ENCODE data around the gene FER1L5. TPM values are rescaled to one million over a fixed set of nuclear protein-coding genes. Genes with fewer than 3 reads are reported as not detected.

FER1L5 gene
- total RNA-seq, 2 experiments from 2014 or later, result not detected

DNA sequence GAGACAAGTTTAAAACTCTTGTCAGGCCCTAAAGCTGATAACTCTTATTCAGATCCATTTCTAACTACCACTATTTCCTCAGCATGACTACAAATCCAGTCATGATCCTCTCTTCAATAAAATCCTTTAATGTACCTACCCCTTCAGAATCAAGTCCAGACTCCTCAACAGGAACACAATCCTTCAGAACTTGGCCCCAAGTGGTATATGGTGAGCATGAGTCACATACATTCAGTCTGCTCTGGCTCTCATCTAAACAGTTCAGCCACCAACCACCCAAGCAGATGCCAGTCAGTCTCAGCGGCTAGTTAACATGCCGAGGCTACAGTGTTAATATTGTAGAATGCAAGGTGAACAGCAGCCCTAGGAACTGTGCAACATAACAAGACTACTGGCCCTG is 87.6 kb downstream of the FER1L5 start:
- TF ChIP-seq CTCF (IDR thresholded peaks at IDR 0.05), result no peak
- ChIA-PET POLR2A (interaction anchor here (0.6 kb wide), 1 partner anchor 92 kb away, joined by 3 read pairs; the partner anchor contains the start of gene KANSL3), CTCF (no interaction called here)
- H3K27ac Mint-ChIP-seq, result no peak overlapping the region
- DNase-seq, result no peak
- no peaks in the 10 kb centered on the region for H3K9me3 Mint-ChIP-seq
- H3K27me3 ChIP-seq (ENCODE audit: control insufficient read depth in 1 of 2, insufficient read depth in 2 of 2, low read length in 2 of 2), result no peaks in the 10 kb centered on the region
- H3K27me3 Mint-ChIP-seq, result no peaks in the 10 kb centered on the region
- peaks cover 80% of the 10 kb centered on the region for H3K36me3 Mint-ChIP-seq (ENCODE audit: low read depth)
- H3K4me1 ChIP-seq (ENCODE audit: insufficient read depth, low read length), result no peaks in the 10 kb centered on the region
- H3K27ac ChIP-seq (ENCODE audit: low read depth in 1 of 2, low read length in 2 of 2), result no peak overlapping the region
- H3K9me3 ChIP-seq (ENCODE audit: control insufficient read depth in 1 of 2, insufficient read depth in 1 of 2, low read length in 2 of 2), result no peaks in the 10 kb centered on the region
- H3K4me3 ChIP-seq (ENCODE audit: low read length), result no peak overlapping the region
- ATAC-seq (ENCODE audit: poor library complexity), result no peak
- intact Hi-C loops (cut with DNase I, micrococcal nuclease), result no loop called here
- H3K4me3 Mint-ChIP-seq, result no peak overlapping the region
- peaks cover 9% of the 10 kb centered on the region for H3K4me1 Mint-ChIP-seq (ENCODE audit: low read depth)
- H3K36me3 ChIP-seq (ENCODE audit: insufficient read depth, low read length), result peaks cover 55% of the 10 kb centered on the region

DNA sequence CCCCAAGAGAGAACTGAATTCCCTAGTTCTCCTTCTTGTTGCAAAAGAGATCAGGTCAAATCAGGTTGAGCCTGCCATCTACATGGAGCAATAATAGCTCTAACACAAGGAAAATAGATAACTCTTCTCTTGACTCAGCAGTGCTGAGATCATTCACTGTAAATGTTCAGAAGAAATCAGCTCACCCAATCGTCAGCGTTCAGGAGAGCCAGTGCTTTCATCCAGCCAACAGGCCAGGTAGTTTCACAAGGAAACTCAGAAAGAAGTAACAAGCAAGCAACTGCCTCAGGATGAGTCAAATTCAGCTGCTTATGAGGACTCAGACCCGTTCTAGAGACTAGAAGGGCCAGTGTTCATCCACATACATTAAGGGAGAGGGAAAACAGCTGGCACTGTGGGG is 91.4 kb downstream of the FER1L5 start:
- CTCF ChIA-PET, result no interaction called here
- Mint-ChIP-seq H3K27me3 (no peaks in the 10 kb centered on the region), H3K9me3 (no peaks in the 10 kb centered on the region), H3K4me3 (no peak overlapping the region), H3K27ac (no peak overlapping the region), H3K36me3 (ENCODE audit: low read depth) (peaks cover 70% of the 10 kb centered on the region), H3K4me1 (ENCODE audit: low read depth) (peaks cover 23% of the 10 kb centered on the region)
- Histone ChIP-seq H3K27me3 (ENCODE audit: control insufficient read depth in 1 of 2, insufficient read depth in 2 of 2, low read length in 2 of 2) (no peaks in the 10 kb centered on the region), H3K9me3 (ENCODE audit: control insufficient read depth in 1 of 2, insufficient read depth in 1 of 2, low read length in 2 of 2) (no peaks in the 10 kb centered on the region), H3K36me3 (ENCODE audit: insufficient read depth, low read length) (peaks cover 54% of the 10 kb centered on the region), H3K4me1 (ENCODE audit: insufficient read depth, low read length) (peaks cover 11% of the 10 kb centered on the region), H3K27ac (ENCODE audit: low read depth in 1 of 2, low read length in 2 of 2) (no peak overlapping the region), H3K4me3 (ENCODE audit: low read length) (no peak overlapping the region)
- DNase-seq (no peak), ATAC-seq (ENCODE audit: poor library complexity) (no peak)
- POLR2A ChIA-PET, result no interaction called here
- TF ChIP-seq CTCF (IDR thresholded peaks at IDR 0.05), result no peak
- intact Hi-C loops (cut with DNase I, micrococcal nuclease), result no loop called here

GRCh38 chr2:96734880-96735583 is 92.5 kb downstream of the FER1L5 start:
- ChIA-PET CTCF (interaction anchor here (1.0 kb wide), 1 partner anchor 29 kb away, joined by 5 read pairs; no protein-coding TSS in a partner anchor), POLR2A (no interaction called here)
- no peaks in the 10 kb centered on the region for H3K27me3 ChIP-seq (ENCODE audit: control insufficient read depth in 1 of 2, insufficient read depth in 2 of 2, low read length in 2 of 2)
- Mint-ChIP-seq H3K27ac (no peak overlapping the region), H3K36me3 (ENCODE audit: low read depth) (peaks cover 68% of the 10 kb centered on the region), H3K4me3 (peak overlapping the region; percentile 15), H3K4me1 (ENCODE audit: low read depth) (peaks cover 34% of the 10 kb centered on the region), H3K27me3 (no peaks in the 10 kb centered on the region), H3K9me3 (no peaks in the 10 kb centered on the region)
- no peak overlapping the region for H3K27ac ChIP-seq (ENCODE audit: low read depth in 1 of 2, low read length in 2 of 2)
- peaks cover 52% of the 10 kb centered on the region for H3K36me3 ChIP-seq (ENCODE audit: insufficient read depth, low read length)
- H3K9me3 ChIP-seq (ENCODE audit: control insufficient read depth in 1 of 2, insufficient read depth in 1 of 2, low read length in 2 of 2), result no peaks in the 10 kb centered on the region
- H3K4me3 ChIP-seq (ENCODE audit: low read length), result no peak overlapping the region
- TF ChIP-seq CTCF (IDR thresholded peaks at IDR 0.05), result no peak
- DNase-seq (no peak), ATAC-seq (ENCODE audit: poor library complexity) (no peak)
- intact Hi-C loops (cut with DNase I, micrococcal nuclease), result loop anchor here in 1 of 2 experiments (5.0 kb wide), 3 partner anchors 67 to 468 kb away; partner anchors contain the start of genes CIAO1 and TMEM127
- peaks cover 19% of the 10 kb centered on the region for H3K4me1 ChIP-seq (ENCODE audit: insufficient read depth, low read length)
